GM13977 (cell line): ENCODE results near the gene LINC01488.

Experiments
- DNase-seq: peaks from one replicate; pipeline ENCODE4 v3.0.0; 2012; ENCODE audit warnings: low spot score
- in situ Hi-C: fragments of 300-500 bp; cut with MboI; formaldehyde crosslinking; loops from one replicate; pipeline ENCODE4 v1.12.0; 2022; ENCODE audit warnings: low sequenced_read_pairs, low pct_unique_long_range_greater_than_20kb, mixed read lengths, inconsistent platforms; ENCODE audit not compliant: unreplicated experiment
- TF ChIP-seq, protein P1 (sequence below): IDR thresholded peaks from 2 replicates; pipeline ENCODE4 v1.5.1; 2012; ENCODE audit warnings: mild to moderate bottlenecking, control low read depth; ENCODE audit not compliant: insufficient read depth; ENCODE audit errors: extremely low read depth, missing control alignments

LINC01488 gene

DNA sequence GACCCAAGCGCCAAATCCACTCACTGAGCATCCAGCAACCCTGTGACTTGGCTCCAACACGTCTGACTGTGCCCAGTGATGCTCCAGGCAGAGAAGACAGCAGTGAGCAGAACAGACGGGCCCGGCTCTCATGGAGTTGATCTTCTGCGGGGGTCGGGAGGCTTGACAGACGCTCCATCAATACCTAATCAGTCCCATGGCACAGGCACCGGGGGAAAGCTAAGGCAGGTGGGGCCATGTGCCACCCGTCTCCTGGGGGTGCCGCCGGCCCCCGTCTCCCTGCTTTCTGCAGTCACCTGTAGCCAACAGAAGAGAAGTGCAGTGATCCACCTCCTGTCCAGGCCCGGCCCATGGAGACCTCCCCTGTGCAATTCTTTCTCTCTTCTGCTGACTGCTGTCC lies 47.5 kb downstream of the LINC01488 start:
- TF ChIP-seq, protein P1, sequence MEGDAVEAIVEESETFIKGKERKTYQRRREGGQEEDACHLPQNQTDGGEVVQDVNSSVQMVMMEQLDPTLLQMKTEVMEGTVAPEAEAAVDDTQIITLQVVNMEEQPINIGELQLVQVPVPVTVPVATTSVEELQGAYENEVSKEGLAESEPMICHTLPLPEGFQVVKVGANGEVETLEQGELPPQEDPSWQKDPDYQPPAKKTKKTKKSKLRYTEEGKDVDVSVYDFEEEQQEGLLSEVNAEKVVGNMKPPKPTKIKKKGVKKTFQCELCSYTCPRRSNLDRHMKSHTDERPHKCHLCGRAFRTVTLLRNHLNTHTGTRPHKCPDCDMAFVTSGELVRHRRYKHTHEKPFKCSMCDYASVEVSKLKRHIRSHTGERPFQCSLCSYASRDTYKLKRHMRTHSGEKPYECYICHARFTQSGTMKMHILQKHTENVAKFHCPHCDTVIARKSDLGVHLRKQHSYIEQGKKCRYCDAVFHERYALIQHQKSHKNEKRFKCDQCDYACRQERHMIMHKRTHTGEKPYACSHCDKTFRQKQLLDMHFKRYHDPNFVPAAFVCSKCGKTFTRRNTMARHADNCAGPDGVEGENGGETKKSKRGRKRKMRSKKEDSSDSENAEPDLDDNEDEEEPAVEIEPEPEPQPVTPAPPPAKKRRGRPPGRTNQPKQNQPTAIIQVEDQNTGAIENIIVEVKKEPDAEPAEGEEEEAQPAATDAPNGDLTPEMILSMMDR, result no peak
- in situ Hi-C loops, result no loop called here
- DNase-seq, result no peak

DNA sequence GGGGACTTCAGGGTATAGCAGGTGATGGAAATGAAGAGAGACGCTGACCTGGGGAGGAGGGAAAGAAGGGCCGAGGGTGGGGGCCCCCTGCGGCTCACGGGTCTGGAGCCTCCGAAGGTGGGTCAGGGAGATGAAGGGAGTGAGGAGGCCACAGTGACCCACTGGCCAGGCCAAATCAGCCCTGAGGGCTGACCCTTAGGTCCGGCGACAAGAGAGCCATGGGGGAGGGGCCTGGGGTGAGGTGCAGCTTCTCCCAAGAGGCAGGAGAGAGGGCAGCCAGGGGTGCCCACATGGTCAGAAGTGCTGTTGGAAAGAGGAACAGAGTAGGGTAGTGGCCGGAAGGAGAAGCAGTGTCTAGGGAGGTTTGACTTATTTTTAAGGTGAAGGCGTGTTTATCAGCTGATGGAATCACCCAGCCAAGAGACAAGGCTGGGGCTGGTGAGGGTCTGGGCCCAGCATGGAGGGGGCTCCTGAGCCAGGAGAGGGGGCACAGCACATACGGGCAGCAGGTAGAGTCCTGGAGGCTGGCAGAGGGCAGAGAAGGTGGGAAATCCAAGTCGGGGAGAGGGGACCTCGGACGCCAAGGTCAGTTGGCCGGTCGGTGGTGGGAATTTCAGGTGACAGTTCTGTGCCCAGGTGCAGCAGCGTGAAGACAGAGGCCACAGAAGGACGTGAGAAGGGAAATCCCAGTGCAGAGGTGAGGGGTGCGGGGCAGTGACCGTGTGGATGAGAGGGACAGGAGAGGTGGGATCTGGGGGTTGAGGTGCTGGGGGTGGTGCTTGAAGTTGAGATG lies 49.0 kb downstream of the LINC01488 start:
- TF ChIP-seq, protein P1, result no peak
- in situ Hi-C loops, result no loop called here
- no peak for DNase-seq

DNA sequence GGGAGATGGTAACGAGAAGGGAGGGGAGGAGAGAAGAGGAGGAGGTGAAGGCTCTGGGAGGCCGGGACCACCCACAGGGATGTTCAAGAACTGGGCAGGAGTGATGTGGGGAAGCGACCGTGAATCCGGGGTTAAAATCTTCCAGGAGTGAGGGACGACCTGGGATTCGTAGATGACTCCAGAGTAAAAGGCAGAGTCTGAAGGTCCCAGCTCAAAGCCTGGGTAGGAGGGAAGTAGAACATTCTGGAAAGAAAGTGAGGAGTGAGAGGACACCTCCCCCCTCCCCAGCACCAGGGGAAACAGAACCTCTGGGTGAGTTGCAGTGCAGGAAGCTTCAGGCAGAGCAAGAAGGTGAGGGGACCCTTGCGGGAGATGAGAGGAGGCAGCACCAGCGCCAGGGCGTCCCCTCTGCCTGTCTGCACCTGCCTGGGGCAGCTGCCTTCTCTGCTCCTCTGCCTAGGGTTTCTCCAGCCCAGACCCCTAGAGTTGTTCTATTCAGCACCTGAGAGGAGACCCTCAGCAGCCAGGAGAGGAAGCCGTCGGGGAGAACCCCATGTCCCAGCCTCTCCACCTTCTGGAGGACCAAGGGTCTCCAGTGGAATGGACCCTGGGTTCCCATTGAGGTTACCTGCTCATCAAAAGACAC lies 49.7 kb downstream of the LINC01488 start:
- in situ Hi-C loops, result no loop called here
- no peak for DNase-seq
- TF ChIP-seq, protein P1, result no peak

DNA sequence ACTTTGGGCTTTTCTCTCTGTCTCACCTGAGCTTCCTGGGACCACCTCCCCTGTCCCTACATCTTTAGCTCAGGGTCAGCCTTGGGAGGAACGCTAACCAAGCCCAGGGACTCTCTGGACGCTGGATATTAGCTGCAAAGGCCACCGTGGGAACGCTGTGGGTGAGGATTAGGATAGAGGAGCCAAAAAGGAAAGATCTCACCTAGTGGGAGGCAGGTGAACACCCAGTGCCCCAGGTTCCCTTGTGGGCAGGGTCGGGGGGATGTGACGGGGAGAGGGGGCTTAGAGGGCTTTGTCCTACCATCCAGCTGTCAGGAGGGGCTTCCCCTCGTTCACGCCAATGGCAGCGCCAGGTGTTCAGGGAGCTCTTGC lies 50.2 kb downstream of the LINC01488 start:
- in situ Hi-C loops, result no loop called here
- DNase-seq, result no peak
- TF ChIP-seq, protein P1, result no peak

DNA sequence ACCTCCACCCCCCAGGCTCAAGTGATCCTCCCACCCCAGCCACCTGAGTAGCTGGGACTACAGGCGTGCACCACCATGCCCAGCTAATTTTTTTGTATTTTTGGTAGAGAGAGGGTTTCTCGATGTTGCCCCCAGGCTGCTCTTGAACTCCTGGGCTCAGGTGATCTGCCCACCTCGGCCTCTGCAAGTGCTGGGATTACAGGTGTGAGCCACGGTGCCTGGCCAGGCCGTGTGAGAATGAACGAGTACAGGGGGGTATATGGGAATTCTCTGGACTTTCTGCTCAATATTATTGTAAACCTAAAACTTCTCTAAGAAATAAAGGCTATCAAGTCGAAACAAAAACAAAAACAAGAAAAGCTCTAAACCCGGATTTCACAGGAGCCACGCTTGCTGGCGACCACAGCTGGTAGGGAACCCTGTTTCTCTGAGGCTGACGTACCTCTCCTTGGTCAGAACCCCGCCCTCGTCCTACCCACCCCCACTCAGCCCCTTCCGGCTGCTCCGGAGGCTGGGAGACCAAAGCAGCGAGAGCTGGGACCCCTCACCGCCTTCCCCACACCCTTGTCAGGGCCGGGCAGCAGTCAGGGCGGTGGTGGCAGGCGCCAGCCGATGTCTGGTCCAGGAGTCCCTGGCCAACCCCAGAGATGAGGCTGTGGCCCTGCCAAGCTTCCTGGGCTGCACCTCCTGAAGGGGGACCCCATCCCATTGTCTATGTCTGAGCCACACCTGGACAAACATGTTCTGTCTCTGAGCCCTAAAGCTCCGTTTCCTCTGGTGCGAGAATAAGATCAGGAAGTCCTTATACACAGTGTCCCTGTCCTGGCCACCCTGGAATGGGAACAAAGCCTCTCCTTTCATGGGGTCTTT lies 52.1 kb downstream of the LINC01488 start:
- no peak for DNase-seq
- TF ChIP-seq, protein P1, result no peak
- in situ Hi-C loops, result no loop called here

DNA sequence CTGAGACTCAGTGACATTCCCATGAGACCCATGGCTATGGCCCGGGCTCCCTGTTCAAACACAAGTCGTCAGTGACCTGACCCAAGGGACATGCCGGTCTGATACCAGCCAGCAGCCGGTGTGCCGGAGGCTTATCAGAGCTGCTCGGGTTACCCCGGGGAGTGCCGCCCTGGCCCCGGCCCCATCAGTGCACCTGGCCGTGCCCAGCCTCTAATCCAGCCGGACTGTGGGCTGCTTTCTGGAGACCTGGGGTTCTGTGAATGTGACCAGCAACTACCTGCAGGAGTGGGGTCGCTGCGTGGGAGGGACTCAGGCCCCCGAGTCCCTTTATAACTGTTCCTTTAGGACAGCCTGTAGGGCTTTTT lies 52.7 kb downstream of the LINC01488 start:
- TF ChIP-seq, protein P1, result no peak
- no peak for DNase-seq
- in situ Hi-C loops, result no loop called here
